Measurements from ENCODE around the gene USP53.

GRCh38 chr4:119268466-119268865 lies 56.0 kb downstream of the USP53 start:
- TF ChIP-seq CTCF (IDR thresholded peaks at IDR 0.05; ENCODE audit: extremely low read depth in 1 of 2, insufficient read depth in 1 of 2, low read depth in 1 of 2, low read length in 2 of 2): no peak
- TF ChIP-seq POLR2A (IDR thresholded peaks at IDR 0.05; ENCODE audit: low read depth, low read length): no peak
- TF ChIP-seq EZH2 (IDR thresholded peaks at IDR 0.05; ENCODE audit: borderline replicate concordance, low read depth, low read length, severe bottlenecking): no peak
